MCF 10A (cell line): Measurements from ENCODE around the gene PXMP2. TPM values are rescaled to one million over a fixed set of nuclear protein-coding genes. Genes with fewer than 3 reads are reported as not detected.

Experiments
- BruUV-seq: library from RNA; stranded (reverse); fragments of 400-500 nt; replicated peaks from 2 replicates; lab custom pipeline; 2021; lab: Mats Ljungman, UMichigan
- CTCF ChIA-PET: fragments of 300-600 bp; sonication (Branson Sonifier 250); formaldehyde crosslinking; extraction: SDS; loops from one replicate; lab custom pipeline; 2021; ENCODE audit warnings: antibody characterized with exemption, inconsistent platforms; lab: Yijun Ruan, JAX
- POLR2A ChIA-PET: fragments of 300-600, 350-650 bp; sonication (Branson Sonifier 250); formaldehyde crosslinking; extraction: SDS; loops from one replicate; lab custom pipeline; 2020; ENCODE audit warnings: antibody characterized with exemption, inconsistent platforms; lab: Yijun Ruan, JAX
- DNase-seq: peaks from one replicate; pipeline ENCODE4 v3.0.0-alpha.2; 2018; ENCODE audit not compliant: unreplicated experiment
- H3K27ac Mint-ChIP-seq: one replicate; pipeline ENCODE4 v1.8.0; 2022; ENCODE audit warnings: mild to moderate bottlenecking, low read depth, mixed read lengths; ENCODE audit not compliant: unreplicated experiment
- H3K27me3 Mint-ChIP-seq: one replicate; pipeline ENCODE4 v1.8.0; 2022; ENCODE audit warnings: mixed read lengths; ENCODE audit not compliant: insufficient read depth, unreplicated experiment
- H3K36me3 Mint-ChIP-seq: one replicate; pipeline ENCODE4 v1.8.0; 2022; ENCODE audit warnings: mild to moderate bottlenecking, moderate library complexity, mixed read lengths; ENCODE audit not compliant: insufficient read depth, unreplicated experiment
- H3K4me1 Mint-ChIP-seq: one replicate; pipeline ENCODE4 v1.8.0; 2022; ENCODE audit warnings: mixed read lengths; ENCODE audit not compliant: insufficient read depth, unreplicated experiment
- H3K4me3 Mint-ChIP-seq: one replicate; pipeline ENCODE4 v1.8.0; 2022; ENCODE audit warnings: mild to moderate bottlenecking, moderate library complexity, mixed read lengths; ENCODE audit not compliant: unreplicated experiment
- H3K9me3 Mint-ChIP-seq: one replicate; pipeline ENCODE4 v1.8.0; 2022; ENCODE audit warnings: mixed read lengths; ENCODE audit not compliant: unreplicated experiment
- CTCF ChIP-seq: fragments of 200-600 bp; IDR thresholded peaks from one replicate; pipeline ENCODE4 v1.8.0; 2022; ENCODE audit warnings: antibody characterized with exemption, mild to moderate bottlenecking; ENCODE audit not compliant: unreplicated experiment
- intact Hi-C: fragments of 100-400 bp; cut with micrococcal nuclease; formaldehyde crosslinking; loops from 2 replicates; pipeline ENCODE4 v1.14.1; 2022
- total RNA-seq: library from RNA; stranded (reverse); gene quantifications from 2 replicates; pipeline ENCODE4 v1.2.3, GENCODE V29; 2022

PXMP2 gene
- total RNA-seq, 1 experiment from 2014 or later: 28.1 TPM

- TF ChIP-seq CTCF: no peak
- ChIA-PET CTCF (no interaction called here), POLR2A (interaction anchor here (0.6 to 0.7 kb wide), 2 partner anchors 12 to 31 kb away, joined by 3 read pairs; no protein-coding TSS in a partner anchor)
- intact Hi-C loops: no loop called here
- no TSS peak for BruUV-seq
- DNase-seq: no peak
- Mint-ChIP-seq H3K4me3 (no peak overlapping the region), H3K27me3 (no peaks in the 10 kb centered on the region), H3K9me3 (no peaks in the 10 kb centered on the region), H3K27ac (no peak overlapping the region), H3K4me1 (no peaks in the 10 kb centered on the region), H3K36me3 (peaks cover 96% of the 10 kb centered on the region)
Measured at GRCh38 chr12:132734206-132734605, 46.8 kb downstream of the PXMP2 start.

DNA sequence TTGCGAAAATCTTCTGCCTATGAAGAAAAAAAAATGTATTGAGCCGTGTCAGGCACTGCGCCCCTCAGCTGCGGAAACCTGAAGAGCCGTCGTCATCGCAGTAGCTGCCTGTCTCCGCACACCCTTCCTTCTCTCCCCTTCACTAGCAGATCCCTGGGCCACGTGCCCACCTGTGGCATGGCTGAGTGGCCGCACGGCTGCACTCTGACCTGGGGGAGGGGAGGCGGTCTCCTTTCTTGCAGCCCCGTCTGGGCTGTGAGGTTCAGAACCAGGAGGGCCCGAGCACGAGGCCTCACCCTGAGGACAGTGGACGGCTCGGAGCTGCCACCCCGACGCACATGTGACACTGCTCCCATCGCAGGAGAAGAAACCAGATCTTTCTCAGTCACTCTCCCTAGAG is 48.1 kb downstream of the PXMP2 start:
- no peaks in the 10 kb centered on the region for H3K4me1 Mint-ChIP-seq
- no peak for DNase-seq
- BruUV-seq: no TSS peak
- TF ChIP-seq CTCF: no peak
- H3K36me3 Mint-ChIP-seq: peaks cover 97% of the 10 kb centered on the region
- ChIA-PET CTCF (interaction anchor here (0.7 kb wide), 1 partner anchor 379 kb away, joined by 3 read pairs; no protein-coding TSS in a partner anchor), POLR2A (interaction anchor here (0.6 to 0.7 kb wide), 3 partner anchors 15 to 306 kb away, joined by 3 to 5 read pairs (median 4); no protein-coding TSS in a partner anchor)
- no peaks in the 10 kb centered on the region for H3K9me3 Mint-ChIP-seq
- H3K27me3 Mint-ChIP-seq: no peaks in the 10 kb centered on the region
- no peak overlapping the region for H3K27ac Mint-ChIP-seq
- no peak overlapping the region for H3K4me3 Mint-ChIP-seq
- intact Hi-C loops: no loop called here

- intact Hi-C loops: no loop called here
- Mint-ChIP-seq H3K27me3 (no peaks in the 10 kb centered on the region), H3K9me3 (no peaks in the 10 kb centered on the region), H3K27ac (no peak overlapping the region), H3K4me1 (no peaks in the 10 kb centered on the region), H3K4me3 (no peak overlapping the region), H3K36me3 (peaks cover 97% of the 10 kb centered on the region)
- no peak for DNase-seq
- ChIA-PET CTCF (interaction anchor here (0.7 kb wide), 1 partner anchor 9 kb away, joined by 3 read pairs; no protein-coding TSS in a partner anchor), POLR2A (no interaction called here)
- no TSS peak for BruUV-seq
- no peak for TF ChIP-seq CTCF
Measured at GRCh38 chr12:132736378-132736777, 49.0 kb downstream of the PXMP2 start.

- Mint-ChIP-seq H3K9me3 (no peaks in the 10 kb centered on the region), H3K4me3 (no peak overlapping the region), H3K36me3 (peaks cover 97% of the 10 kb centered on the region), H3K4me1 (no peaks in the 10 kb centered on the region), H3K27me3 (no peaks in the 10 kb centered on the region), H3K27ac (no peak overlapping the region)
- TF ChIP-seq CTCF: no peak
- CTCF ChIA-PET: interaction anchor here (0.7 kb wide), 1 partner anchor 9 kb away, joined by 3 read pairs; no protein-coding TSS in a partner anchor
- no peak for DNase-seq
- POLR2A ChIA-PET: no interaction called here
- BruUV-seq: no TSS peak
- intact Hi-C loops: no loop called here
Measured at GRCh38 chr12:132736913-132737312, 49.5 kb downstream of the PXMP2 start.
